ENCODE data around the gene TANK. TPM values are rescaled to one million over a fixed set of nuclear protein-coding genes. Genes with fewer than 3 reads are reported as not detected.
A peak's percentile ranks its signal among the peaks of the same experiment; 100 is the strongest.

The TANK gene
- total and polyA plus RNA-seq, 8 donors = 12.2 to 140 (median 46.1) TPM

DNA sequence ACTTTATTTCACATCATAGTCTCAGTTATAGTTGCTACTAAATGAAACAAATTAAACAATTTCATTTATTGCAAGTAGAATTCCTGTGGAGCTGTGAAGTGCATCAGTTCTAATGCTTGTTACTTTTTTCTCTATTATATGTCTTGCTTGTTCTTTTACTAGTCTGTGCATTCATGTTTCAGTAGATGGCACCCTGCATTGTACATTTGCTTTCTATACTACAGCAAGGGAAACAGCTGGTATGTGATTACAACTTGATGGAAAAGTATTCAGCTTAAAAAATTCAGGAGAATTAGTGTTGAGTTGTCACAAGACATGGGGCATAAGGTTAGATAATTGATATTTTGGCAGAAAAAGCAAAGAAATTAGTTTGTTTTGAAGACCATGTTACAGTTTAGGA, 72.3 kb downstream of the TANK start:
- Histone ChIP-seq H3K27ac (no peak overlapping the region), H3K9me3 (no peaks in the 10 kb centered on the region), H3K27me3 (no peaks in the 10 kb centered on the region), H3K4me1 (peaks cover 0 to 9% (median 7%) of the 10 kb centered on the region in 4 donors), H3K36me3 (peaks cover 12 to 62% (median 40%) of the 10 kb centered on the region in 4 donors), H3K4me3 (no peak overlapping the region)
- DNase-seq = no peak
- no peak for TF ChIP-seq EP300 (IDR thresholded peaks at IDR 0.05)
- no peak for TF ChIP-seq POLR2AphosphoS5 (IDR thresholded peaks at IDR 0.05)
- TF ChIP-seq POLR2A (IDR thresholded peaks at IDR 0.05) = no peak
- intact Hi-C loops (cut with DNase I; ENCODE audit: low total_unique reads) = no loop called here

DNA sequence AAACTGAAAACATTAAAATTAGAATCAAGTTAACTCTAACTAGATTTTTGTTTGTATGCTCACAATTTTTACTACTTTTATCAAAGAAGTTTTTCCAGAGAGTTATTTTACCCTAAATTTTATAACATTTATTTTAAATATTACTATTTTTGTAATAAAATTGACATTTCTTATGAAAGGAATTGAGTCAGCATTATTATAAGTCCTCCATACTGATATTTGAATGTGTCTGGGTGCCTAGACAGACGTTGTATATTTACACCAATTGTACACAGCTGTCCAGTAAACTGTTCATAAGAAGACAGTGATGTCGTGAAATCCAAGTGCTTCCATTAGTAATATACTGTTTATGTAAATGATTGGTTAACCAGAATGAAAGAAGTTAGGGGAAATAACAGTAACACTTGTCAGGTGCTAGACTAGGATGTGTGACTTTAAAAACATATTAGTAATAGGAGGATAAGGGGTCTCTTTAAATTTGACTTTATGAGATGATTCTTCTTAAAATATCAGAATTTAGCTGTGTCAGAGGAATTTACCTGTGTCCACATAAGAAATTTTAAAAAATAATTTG, 73.7 kb downstream of the TANK start:
- no peak for DNase-seq
- Histone ChIP-seq H3K9me3 (no peaks in the 10 kb centered on the region), H3K4me1 (peaks cover 0 to 21% (median 18%) of the 10 kb centered on the region in 4 donors), H3K27me3 (no peaks in the 10 kb centered on the region), H3K4me3 (no peak overlapping the region), H3K27ac (no peak overlapping the region), H3K36me3 (peaks cover 9 to 48% (median 26%) of the 10 kb centered on the region in 4 donors)
- TF ChIP-seq EP300 (IDR thresholded peaks at IDR 0.05) (no peak), POLR2AphosphoS5 (IDR thresholded peaks at IDR 0.05) (no peak), POLR2A (IDR thresholded peaks at IDR 0.05) (no peak), CTCF (IDR thresholded peaks at IDR 0.05) (no peak)
- intact Hi-C loops (cut with DNase I; ENCODE audit: low total_unique reads) = no loop called here
- WGBS, 5 donors = 75 to 82% (median 75%) methylated on average over 2 of the region's 2 CpGs

DNA sequence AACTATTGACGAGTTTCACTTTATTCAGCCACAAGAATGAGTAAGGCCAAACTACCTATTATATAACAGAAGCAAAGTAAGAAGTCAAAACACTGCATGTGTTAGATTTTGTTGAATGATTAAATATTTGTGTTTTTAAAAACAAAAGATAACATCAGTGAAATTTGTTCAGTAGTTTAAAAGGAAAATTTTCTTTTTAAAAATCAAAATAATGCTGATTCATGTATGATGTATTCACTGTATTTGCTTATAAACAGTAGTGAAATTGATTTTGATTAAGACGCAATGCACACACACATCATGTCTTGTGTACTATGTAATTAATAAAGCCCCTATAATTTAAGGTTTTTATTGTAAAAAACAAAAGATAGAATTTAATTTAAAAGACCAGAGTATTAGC, 74.4 kb downstream of the TANK start:
- intact Hi-C loops (cut with DNase I; ENCODE audit: low total_unique reads) = no loop called here
- H3K27me3 ChIP-seq = no peaks in the 10 kb centered on the region
- 80 to 89% (median 83%) methylated on average over 2 of the region's 2 CpGs for WGBS, 5 donors
- H3K9me3 ChIP-seq = no peaks in the 10 kb centered on the region
- no peak overlapping the region for H3K4me3 ChIP-seq
- H3K4me1 ChIP-seq = peaks cover 0 to 27% (median 20%) of the 10 kb centered on the region in 4 donors
- H3K36me3 ChIP-seq = peaks cover 6 to 42% (median 21%) of the 10 kb centered on the region in 4 donors
- TF ChIP-seq POLR2AphosphoS5 (IDR thresholded peaks at IDR 0.05) (no peak), CTCF (IDR thresholded peaks at IDR 0.05) (no peak), EP300 (IDR thresholded peaks at IDR 0.05) (no peak), POLR2A (IDR thresholded peaks at IDR 0.05) (no peak)
- DNase-seq = no peak
- no peak overlapping the region for H3K27ac ChIP-seq

GRCh38 chr2:161237392-161238264, 77.4 kb downstream of the TANK start:
- H3K4me1 ChIP-seq = peaks cover 0 to 27% (median 20%) of the 10 kb centered on the region in 4 donors
- no peaks in the 10 kb centered on the region for H3K27me3 ChIP-seq
- DNase-seq = peak; percentile 49 to 76
- H3K36me3 ChIP-seq = peaks cover 0 to 14% (median 3%) of the 10 kb centered on the region in 4 donors
- peak overlapping the region in 2 of 5 donors; percentile 38 to 77 for H3K27ac ChIP-seq
- peak overlapping the region; percentile 52 to 75 (median 65) for H3K4me3 ChIP-seq
- TF ChIP-seq POLR2A (IDR thresholded peaks at IDR 0.05) = no peak
- peak in 1 of 3 donors; percentile 10 for TF ChIP-seq POLR2AphosphoS5 (IDR thresholded peaks at IDR 0.05)
- no peak for TF ChIP-seq EP300 (IDR thresholded peaks at IDR 0.05)
- intact Hi-C loops (cut with DNase I; ENCODE audit: low total_unique reads) = no loop called here
- H3K9me3 ChIP-seq = no peaks in the 10 kb centered on the region
- 7 to 12% (median 9%) methylated on average over 44 to 49 of the region's 49 CpGs for WGBS, 5 donors

DNA sequence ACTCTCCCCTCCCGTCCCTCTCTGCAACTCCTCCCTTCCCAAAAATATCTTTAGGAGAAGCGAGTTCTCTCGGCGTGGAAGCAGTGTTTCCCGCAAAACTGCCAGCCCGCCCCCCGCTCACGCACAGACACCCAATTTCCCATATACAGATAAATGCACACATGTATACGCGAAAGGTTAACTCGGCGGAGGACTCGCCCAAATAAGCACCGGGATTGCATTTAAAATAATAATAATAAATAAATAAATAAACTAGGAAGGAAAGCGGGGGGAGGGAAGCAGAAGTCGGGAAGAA, 78.0 kb downstream of the TANK start:
- peaks cover 0 to 9% (median 3%) of the 10 kb centered on the region in 4 donors for H3K36me3 ChIP-seq
- H3K4me1 ChIP-seq = peaks cover 0 to 27% (median 20%) of the 10 kb centered on the region in 4 donors
- peak overlapping the region in 1 of 5 donors; percentile 77 for H3K27ac ChIP-seq
- H3K27me3 ChIP-seq = no peaks in the 10 kb centered on the region
- WGBS, 5 donors = 0 to 1% (median 1%) methylated on average over 16 of the region's 16 CpGs
- intact Hi-C loops (cut with DNase I; ENCODE audit: low total_unique reads) = no loop called here
- TF ChIP-seq POLR2AphosphoS5 (IDR thresholded peaks at IDR 0.05) = no peak
- TF ChIP-seq POLR2A (IDR thresholded peaks at IDR 0.05) = no peak
- TF ChIP-seq EP300 (IDR thresholded peaks at IDR 0.05) = no peak
- TF ChIP-seq CTCF (IDR thresholded peaks at IDR 0.05) = no peak
- peak overlapping the region; percentile 52 to 75 (median 65) for H3K4me3 ChIP-seq
- no peaks in the 10 kb centered on the region for H3K9me3 ChIP-seq
- DNase-seq = no peak

All from stomach (tissue), 9 donors.